Measurements from ENCODE around the gene GSK3A.

Gene GSK3A

DNA sequence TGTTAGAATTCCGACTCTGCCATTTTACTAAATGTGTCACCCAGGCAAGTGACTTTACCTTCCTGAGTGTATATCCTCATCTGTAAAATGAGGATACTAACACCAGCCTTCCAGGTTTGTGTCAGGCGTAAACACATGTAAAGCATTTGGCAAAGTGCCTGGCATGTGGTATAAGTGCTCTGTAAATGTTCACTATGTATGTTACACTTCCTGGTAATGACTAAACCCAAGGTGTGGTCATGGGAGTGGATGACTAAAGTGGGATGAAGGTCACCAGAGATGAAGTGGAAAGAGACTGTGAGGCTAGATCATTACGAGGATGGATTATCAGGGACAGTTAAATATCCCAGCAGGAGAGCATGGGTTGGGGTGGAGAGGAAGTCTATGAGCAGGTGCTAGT, 50.5 kb downstream of the GSK3A start:
- in situ Hi-C loops (cut with HindIII; ENCODE audit: low sequenced_read_pairs) = no loop called here

DNA sequence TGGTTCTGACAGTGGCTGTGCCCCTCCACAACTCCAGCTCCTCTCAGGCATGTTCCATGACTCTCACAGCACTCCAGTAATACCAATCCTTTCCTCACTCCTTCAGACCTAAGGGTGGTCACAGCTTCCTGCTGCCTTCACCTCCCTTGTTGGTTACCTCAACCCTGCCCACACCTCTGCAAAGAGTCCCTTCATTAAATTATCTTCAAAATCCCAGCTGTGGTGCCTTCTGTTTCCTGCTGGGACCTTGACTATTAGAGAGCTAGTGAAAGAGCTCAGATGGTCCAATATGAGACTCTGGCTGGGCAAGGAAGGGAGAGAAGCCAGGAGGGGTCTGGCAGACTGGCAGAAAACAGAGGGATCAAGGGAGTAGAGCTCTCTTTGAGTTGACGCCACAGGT, 51.1 kb downstream of the GSK3A start:
- DNase-seq (ENCODE audit: low read depth, low spot score) = no peak
- TF ChIP-seq, protein P1, sequence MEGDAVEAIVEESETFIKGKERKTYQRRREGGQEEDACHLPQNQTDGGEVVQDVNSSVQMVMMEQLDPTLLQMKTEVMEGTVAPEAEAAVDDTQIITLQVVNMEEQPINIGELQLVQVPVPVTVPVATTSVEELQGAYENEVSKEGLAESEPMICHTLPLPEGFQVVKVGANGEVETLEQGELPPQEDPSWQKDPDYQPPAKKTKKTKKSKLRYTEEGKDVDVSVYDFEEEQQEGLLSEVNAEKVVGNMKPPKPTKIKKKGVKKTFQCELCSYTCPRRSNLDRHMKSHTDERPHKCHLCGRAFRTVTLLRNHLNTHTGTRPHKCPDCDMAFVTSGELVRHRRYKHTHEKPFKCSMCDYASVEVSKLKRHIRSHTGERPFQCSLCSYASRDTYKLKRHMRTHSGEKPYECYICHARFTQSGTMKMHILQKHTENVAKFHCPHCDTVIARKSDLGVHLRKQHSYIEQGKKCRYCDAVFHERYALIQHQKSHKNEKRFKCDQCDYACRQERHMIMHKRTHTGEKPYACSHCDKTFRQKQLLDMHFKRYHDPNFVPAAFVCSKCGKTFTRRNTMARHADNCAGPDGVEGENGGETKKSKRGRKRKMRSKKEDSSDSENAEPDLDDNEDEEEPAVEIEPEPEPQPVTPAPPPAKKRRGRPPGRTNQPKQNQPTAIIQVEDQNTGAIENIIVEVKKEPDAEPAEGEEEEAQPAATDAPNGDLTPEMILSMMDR (IDR thresholded peaks at IDR 0.05; ENCODE audit: low read depth, low read length) = no peak

More for the DNA sequence above, 50.5 kb downstream of the GSK3A start:
- TF ChIP-seq, protein P1 (IDR thresholded peaks at IDR 0.05; ENCODE audit: low read depth, low read length) = no peak
- DNase-seq (ENCODE audit: low read depth, low spot score) = peak; percentile 17
- no peak overlapping the region for H3K4me3 ChIP-seq (ENCODE audit: low read depth, low read length)

DNA sequence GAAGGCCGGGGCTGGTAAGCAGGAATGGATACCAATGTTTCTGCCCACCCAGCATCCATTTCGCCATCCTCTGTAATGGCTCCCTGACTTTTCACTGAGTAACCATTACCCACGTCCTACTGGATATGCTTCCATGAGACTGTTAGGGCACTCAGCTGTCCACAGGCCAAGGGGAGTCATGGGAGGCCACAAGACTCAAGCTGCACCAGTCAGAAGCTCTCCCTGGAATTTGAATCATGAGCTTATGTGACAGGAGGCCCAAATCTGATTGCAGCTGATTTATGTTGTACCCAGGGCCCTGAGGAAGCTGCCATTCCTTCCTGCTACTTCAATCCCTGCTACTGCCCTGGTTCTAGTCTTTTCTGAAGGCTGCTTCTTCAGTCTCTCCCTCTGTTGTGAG, 53.3 kb downstream of the GSK3A start:
- H3K4me3 ChIP-seq (ENCODE audit: low read depth, low read length) = no peak overlapping the region
- TF ChIP-seq, protein P1 (IDR thresholded peaks at IDR 0.05; ENCODE audit: low read depth, low read length) = no peak
- in situ Hi-C loops (cut with HindIII; ENCODE audit: low sequenced_read_pairs) = no loop called here
- DNase-seq (ENCODE audit: low read depth, low spot score) = no peak

More for the DNA sequence above, 51.1 kb downstream of the GSK3A start:
- in situ Hi-C loops (cut with HindIII; ENCODE audit: low sequenced_read_pairs) = no loop called here
- no peak overlapping the region for H3K4me3 ChIP-seq (ENCODE audit: low read depth, low read length)

DNA sequence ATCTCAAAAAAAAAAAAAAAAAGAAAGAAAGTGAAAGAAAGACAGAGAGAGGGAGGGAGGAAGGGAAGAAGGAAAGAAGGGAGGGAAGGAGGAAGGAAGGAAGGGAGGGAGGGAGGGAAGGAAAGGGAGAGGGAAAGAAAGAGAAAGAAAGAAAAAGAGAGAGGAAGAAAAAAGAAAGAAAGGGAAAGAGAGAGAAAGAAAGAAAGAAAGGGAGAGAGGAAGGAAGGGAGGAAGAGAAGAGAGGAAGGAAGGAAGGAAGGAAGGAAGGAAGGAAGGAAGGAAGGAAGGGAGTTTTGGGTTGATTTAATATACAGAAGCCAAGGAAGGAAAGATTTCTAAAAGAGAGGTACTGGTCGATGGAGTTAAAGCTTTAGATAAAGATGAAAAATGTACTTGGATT, 53.7 kb downstream of the GSK3A start:
- no peak overlapping the region for H3K4me3 ChIP-seq (ENCODE audit: low read depth, low read length)
- in situ Hi-C loops (cut with HindIII; ENCODE audit: low sequenced_read_pairs) = no loop called here
- DNase-seq (ENCODE audit: low read depth, low spot score) = no peak
- TF ChIP-seq, protein P1 (IDR thresholded peaks at IDR 0.05; ENCODE audit: low read depth, low read length) = no peak

DNA sequence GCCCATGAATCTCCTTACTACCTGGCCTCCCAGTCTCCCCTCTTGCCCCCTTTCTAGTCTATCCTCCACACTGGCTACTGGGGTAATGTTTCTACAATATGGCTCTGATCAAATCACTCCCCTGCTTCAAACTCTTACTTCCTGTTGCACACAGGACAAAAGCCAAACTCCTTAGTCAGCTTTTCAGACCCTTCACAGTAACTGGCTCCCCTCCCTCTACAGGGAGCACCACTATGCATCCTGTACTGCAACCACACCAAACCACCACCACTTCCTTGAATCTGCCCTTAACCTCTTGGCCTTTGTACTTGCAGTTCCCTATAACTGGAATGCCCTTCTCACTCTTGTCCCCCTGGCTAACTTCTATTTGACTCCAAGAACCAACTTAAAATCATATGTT, 57.1 kb downstream of the GSK3A start:
- TF ChIP-seq, protein P1 (IDR thresholded peaks at IDR 0.05; ENCODE audit: low read depth, low read length) = no peak
- in situ Hi-C loops (cut with HindIII; ENCODE audit: low sequenced_read_pairs) = no loop called here
- no peak overlapping the region for H3K4me3 ChIP-seq (ENCODE audit: low read depth, low read length)
- no peak for DNase-seq (ENCODE audit: low read depth, low spot score)

DNA sequence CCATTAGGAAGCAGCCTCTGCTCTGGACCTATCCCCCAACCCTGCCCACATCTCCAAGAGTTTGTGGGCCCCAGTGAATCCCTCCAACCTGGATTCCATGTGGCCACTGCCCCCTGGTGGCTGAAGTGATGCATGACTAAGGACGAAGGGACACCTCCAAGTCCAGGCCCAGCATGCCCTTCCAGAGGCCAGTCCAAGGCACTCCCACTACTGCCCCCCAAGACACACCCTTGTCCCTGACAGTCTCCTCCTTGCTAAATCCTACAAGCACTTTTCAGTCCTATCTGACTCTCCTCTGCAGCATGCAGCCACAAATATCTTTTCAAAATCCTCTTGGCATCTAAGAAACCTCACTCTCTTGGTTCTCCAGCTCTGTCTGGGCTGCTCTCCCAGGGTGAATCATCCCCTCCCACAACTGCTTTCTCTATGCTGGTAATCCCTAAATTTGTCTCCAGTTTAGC, 58.0 kb downstream of the GSK3A start:
- TF ChIP-seq, protein P1 (IDR thresholded peaks at IDR 0.05; ENCODE audit: low read depth, low read length) = peak; percentile 93
- in situ Hi-C loops (cut with HindIII; ENCODE audit: low sequenced_read_pairs) = no loop called here
- peak; percentile 77 for DNase-seq (ENCODE audit: low read depth, low spot score)
- H3K4me3 ChIP-seq (ENCODE audit: low read depth, low read length) = no peak overlapping the region
